Karpas-422 (cell line): ENCODE measurements around the gene FLAD1. TPM values are rescaled to one million over a fixed set of nuclear protein-coding genes. Genes with fewer than 3 reads are reported as not detected.

Experiments used
- DNase-seq: peaks from one replicate; pipeline ENCODE4 v3.0.0-alpha.2; 2015
- H2AFZ ChIP-seq: fragments of 200-600 bp; sonication (generic); 2 replicates; pipeline ENCODE4 v1.6.1; 2014; ENCODE audit warnings: antibody characterized with exemption, low read length, mixed read lengths
- H3K27ac ChIP-seq: fragments of 200-600 bp; sonication (generic); 2 replicates; pipeline ENCODE4 v1.5.1; 2014; ENCODE audit warnings: mild to moderate bottlenecking, low read length, moderate library complexity
- H3K27me3 ChIP-seq: fragments of 200-600 bp; sonication (generic); 2 replicates; pipeline ENCODE4 v1.6.1; 2014; ENCODE audit warnings: low read length, mixed read lengths
- H3K36me3 ChIP-seq: fragments of 200-600 bp; sonication (generic); 2 replicates; pipeline ENCODE4 v1.6.1; 2014; ENCODE audit warnings: low read length, mixed read lengths; ENCODE audit not compliant: insufficient read depth
- H3K4me1 ChIP-seq: fragments of 200-600 bp; sonication (generic); 2 replicates; pipeline ENCODE4 v1.6.1; 2014; ENCODE audit warnings: mild to moderate bottlenecking, low read length, mixed read lengths
- H3K4me2 ChIP-seq: fragments of 200-600 bp; sonication (generic); 2 replicates; pipeline ENCODE4 v1.6.1; 2014; ENCODE audit warnings: low read length, low read depth, mild to moderate bottlenecking; ENCODE audit not compliant: poor library complexity, severe bottlenecking
- H3K4me3 ChIP-seq: fragments of 200-600 bp; sonication (generic); 2 replicates; pipeline ENCODE4 v1.5.1; 2014; ENCODE audit warnings: mild to moderate bottlenecking, antibody characterized with exemption, low read length, mixed read lengths
- H3K79me2 ChIP-seq: fragments of 200-600 bp; sonication (generic); 2 replicates; pipeline ENCODE4 v1.6.1; 2014; ENCODE audit warnings: mild to moderate bottlenecking, low read length, mixed read lengths
- H3K9ac ChIP-seq: fragments of 200-600 bp; sonication (generic); 2 replicates; pipeline ENCODE4 v1.6.0; 2014; ENCODE audit warnings: low read length
- H3K9me2 ChIP-seq: fragments of 200-600 bp; sonication (generic), shearing (Covaris generic); replicated peaks from 2 replicates; pipeline ENCODE4 v1.6.0; 2014; ENCODE audit warnings: mild to moderate bottlenecking, low read length, moderate library complexity; ENCODE audit not compliant: insufficient read depth
- H3K9me3 ChIP-seq: fragments of 300-700, 200-600 bp; sonication (generic); 2 replicates; pipeline ENCODE4 v1.6.1; 2014; ENCODE audit warnings: low read length, mixed read lengths
- H4K20me1 ChIP-seq: fragments of 200-600 bp; sonication (generic); 2 replicates; pipeline ENCODE4 v1.6.1; 2014; ENCODE audit warnings: mild to moderate bottlenecking, antibody characterized with exemption, low read length, low read depth; ENCODE audit not compliant: insufficient read depth
- total RNA-seq: library from RNA; depleted of rRNA; stranded (reverse); fragments of >200 nt; shearing (Covaris generic); gene quantifications from 2 replicates; pipeline ENCODE4 v1.2.3, GENCODE V29; 2014; ENCODE audit warnings: low replicate concordance

Gene FLAD1
- total RNA-seq, 1 experiment from 2014 or later: 48.7 TPM

DNA sequence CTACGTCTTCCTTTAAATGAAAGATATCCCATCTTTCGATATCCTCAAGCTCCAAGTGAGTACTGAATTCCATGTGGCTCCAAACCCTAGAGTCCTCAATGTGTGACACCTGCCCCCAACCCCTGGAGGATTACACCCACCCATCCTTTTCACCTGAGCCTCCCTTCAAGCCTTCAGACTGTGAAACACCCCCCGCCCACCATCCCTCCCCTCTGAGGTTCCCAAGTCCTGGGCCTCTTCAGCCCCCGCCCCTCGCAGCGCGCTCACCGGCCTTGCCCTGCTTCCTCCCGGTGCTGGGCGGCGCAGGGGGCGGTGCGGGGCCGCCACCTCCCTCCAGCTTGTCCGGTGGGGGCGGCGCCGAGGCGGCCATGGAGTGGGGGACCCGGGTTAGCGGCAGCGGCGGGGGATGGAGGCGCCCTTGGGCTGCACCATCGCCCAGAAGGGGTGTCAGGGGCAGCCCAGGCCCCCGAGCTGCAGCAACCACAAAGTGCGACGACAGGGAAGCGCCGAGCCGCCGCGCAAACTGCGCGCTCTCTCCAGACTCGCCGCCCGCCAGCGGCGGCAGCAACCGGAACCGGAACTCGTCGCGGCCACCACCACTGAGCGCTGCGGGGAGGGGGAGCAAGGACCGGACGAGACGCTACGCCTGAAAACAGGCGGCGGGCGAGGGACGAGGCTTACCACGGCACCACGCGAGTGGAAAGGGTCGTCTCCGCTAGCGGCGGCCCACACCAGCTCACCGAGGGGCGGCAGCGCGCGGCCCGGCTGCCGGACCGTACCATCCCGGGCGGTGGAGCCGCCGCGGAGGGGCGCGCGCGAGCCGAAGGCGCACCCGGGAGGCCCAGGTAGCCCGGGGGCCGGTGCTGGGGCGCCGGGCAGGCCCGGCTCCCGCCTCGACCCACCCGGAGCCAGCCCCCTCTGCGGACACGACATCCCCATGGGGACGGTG lies 21.7 kb upstream of the FLAD1 start, which contains the start of gene PYGO2:
PYGO2 (minus strand) TSS at position 576 of the 949 bp plus-strand sequence; CDS start at position 370, 206 bp downstream.
- peaks cover 8% of the 10 kb centered on the region; the same call in 1 of the 2 replicates for H3K36me3 ChIP-seq
- peak; percentile 92 for DNase-seq

DNA sequence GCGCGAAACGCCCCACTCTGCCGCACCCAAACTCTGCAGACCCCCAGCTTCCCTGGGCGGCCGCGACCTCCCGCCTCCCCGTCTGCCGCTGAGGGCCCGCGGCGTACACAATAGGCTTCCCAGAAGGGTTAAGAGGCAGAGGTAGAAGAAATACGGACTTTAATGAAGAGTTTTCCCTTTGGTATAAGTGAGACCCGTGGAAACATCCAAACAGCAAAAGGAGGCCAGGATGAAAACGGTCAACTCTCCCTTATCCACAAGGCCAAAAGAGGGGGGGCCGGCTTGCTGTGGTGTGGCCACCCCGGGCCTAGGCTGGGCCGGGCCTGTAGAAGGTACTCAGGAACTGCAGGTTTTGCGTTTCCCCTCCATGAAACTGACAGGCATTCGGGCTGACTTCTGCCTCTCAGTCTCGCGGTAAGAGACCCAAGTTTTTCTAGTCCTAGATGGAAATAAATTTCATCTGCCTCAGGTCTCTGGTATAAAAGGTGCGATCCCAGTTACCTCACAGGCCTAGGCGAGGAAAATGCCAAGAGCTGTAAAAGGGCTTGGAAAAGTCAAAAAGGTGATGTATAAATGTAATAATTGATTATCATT lies 20.9 kb upstream of the FLAD1 start:
- no peaks in the 10 kb centered on the region for H3K27me3 ChIP-seq
- peaks cover 23% of the 10 kb centered on the region for H3K4me1 ChIP-seq
- H3K9me3 ChIP-seq: no peaks in the 10 kb centered on the region
- peaks cover 32% of the 10 kb centered on the region for H3K79me2 ChIP-seq
- no peaks in the 10 kb centered on the region for H3K9me2 ChIP-seq
- H3K9ac ChIP-seq: peak overlapping the region; percentile 98
- peak; percentile 82 for DNase-seq
- peaks cover 8% of the 10 kb centered on the region; the same call in 1 of the 2 replicates for H3K36me3 ChIP-seq
- H4K20me1 ChIP-seq: no peaks in the 10 kb centered on the region
- no peak overlapping the region for H2AFZ ChIP-seq
- H3K4me3 ChIP-seq: peak overlapping the region; percentile 93
- H3K4me2 ChIP-seq: peak overlapping the region; percentile 89
- H3K27ac ChIP-seq: peak overlapping the region; percentile 87

More for the DNA sequence above, 21.7 kb upstream of the FLAD1 start, which contains the start of gene PYGO2:
- Histone ChIP-seq H3K27ac (peak within 1 kb of the TSS; percentile 87), H3K4me3 (peak within 1 kb of the TSS; percentile 93), H3K9ac (peak within 1 kb of the TSS; percentile 98), H3K9me3 (no peaks in the 10 kb centered on the region), H3K9me2 (no peaks in the 10 kb centered on the region), H3K4me1 (peaks cover 29% of the 10 kb centered on the region), H2AFZ (no peak within 1 kb of the TSS), H3K4me2 (peak within 1 kb of the TSS; percentile 89), H4K20me1 (no peaks in the 10 kb centered on the region), H3K27me3 (no peaks in the 10 kb centered on the region), H3K79me2 (peaks cover 32% of the 10 kb centered on the region)

DNA sequence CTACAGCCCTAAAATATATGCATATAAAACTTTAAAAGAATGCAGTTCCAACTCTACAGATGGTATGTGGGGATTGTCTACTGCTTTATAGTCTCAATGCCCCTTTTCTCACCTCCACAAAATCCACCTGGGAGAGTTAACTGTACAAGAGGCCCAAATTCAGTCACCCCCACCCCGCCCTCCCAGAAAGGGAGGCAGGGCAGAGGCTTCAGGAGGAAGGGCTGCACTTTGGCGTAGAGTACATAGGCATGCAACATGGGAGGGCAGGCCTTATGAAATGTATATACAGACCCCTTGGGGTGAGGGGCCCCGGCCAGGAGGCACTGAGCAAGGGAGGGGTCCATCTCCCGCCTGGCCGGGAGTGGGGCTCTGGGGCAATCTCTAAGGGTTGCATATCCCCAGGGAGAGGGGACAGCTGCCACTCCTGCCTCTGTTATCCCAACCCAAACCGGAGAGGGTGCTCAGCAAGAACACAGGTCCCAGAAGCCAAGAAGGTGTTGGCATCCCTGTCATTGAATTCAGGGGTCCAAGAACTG lies 20.3 kb upstream of the FLAD1 start:
- Histone ChIP-seq H3K9me2 (no peaks in the 10 kb centered on the region), H3K4me2 (peak overlapping the region; percentile 89), H2AFZ (no peak overlapping the region), H3K4me3 (peak overlapping the region; percentile 93), H3K4me1 (peaks cover 23% of the 10 kb centered on the region), H3K79me2 (peaks cover 32% of the 10 kb centered on the region), H3K36me3 (peaks cover 13% of the 10 kb centered on the region; the same call in 1 of the 2 replicates), H3K9me3 (no peaks in the 10 kb centered on the region), H3K27me3 (no peaks in the 10 kb centered on the region), H4K20me1 (no peaks in the 10 kb centered on the region), H3K9ac (peak overlapping the region; percentile 98), H3K27ac (peak overlapping the region; percentile 87)
- peak; percentile 59 for DNase-seq

DNA sequence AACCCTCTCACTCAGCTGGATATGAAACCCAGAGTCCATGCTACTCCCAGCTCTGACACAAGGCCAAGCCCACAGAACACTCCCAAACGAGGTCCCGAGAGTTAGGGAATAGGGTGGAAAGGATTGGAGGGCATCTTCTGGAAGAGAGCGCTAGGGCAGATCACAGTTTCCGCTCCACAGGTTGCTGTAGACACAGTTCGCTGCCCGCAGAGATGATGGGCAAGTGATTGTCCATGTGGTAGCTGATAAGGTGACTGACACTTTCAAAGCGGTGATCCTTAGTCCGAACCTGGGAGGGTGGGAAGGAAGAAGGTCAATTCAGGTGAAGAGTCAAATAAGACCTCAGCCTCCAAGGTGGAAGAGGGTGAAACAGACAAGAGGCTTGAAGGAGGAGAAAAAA lies 19.5 kb upstream of the FLAD1 start:
- DNase-seq: no peak
- Histone ChIP-seq H2AFZ (no peak overlapping the region), H3K27ac (no peak overlapping the region), H3K9ac (peak overlapping the region; percentile 98), H3K27me3 (no peaks in the 10 kb centered on the region), H3K9me3 (no peaks in the 10 kb centered on the region), H4K20me1 (no peaks in the 10 kb centered on the region), H3K9me2 (no peaks in the 10 kb centered on the region), H3K4me3 (peak overlapping the region; percentile 93), H3K79me2 (peaks cover 32% of the 10 kb centered on the region), H3K4me1 (peaks cover 23% of the 10 kb centered on the region), H3K4me2 (peak overlapping the region; percentile 89), H3K36me3 (peaks cover 13% of the 10 kb centered on the region; the same call in 1 of the 2 replicates)

DNA sequence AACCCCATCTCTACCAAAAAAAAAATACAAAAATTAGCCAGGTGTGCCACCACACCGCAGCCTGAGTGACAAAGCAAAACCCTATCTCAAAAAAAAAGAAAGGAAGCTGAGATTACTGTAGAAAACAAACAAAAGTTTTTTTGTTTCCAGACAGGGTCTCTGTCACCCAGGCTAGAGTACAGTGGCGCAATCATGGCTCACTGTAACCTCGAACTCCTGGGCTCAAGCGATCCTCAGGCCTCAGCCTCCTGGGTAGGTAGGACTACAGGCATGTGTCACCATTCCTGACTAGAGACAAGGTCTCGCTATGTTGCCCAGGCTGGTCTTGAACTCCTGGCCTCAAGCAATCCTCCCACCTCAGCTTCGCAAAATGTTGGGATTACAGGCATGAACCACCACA lies 18.8 kb upstream of the FLAD1 start:
- Histone ChIP-seq H4K20me1 (no peaks in the 10 kb centered on the region), H3K4me2 (no peak overlapping the region), H3K27me3 (no peaks in the 10 kb centered on the region), H3K27ac (no peak overlapping the region), H3K4me3 (no peak overlapping the region), H3K9ac (no peak overlapping the region), H3K9me2 (no peaks in the 10 kb centered on the region), H3K4me1 (peaks cover 28% of the 10 kb centered on the region), H3K79me2 (peaks cover 36% of the 10 kb centered on the region), H3K9me3 (no peaks in the 10 kb centered on the region), H3K36me3 (peaks cover 13% of the 10 kb centered on the region; the same call in 1 of the 2 replicates), H2AFZ (no peak overlapping the region)
- no peak for DNase-seq

DNA sequence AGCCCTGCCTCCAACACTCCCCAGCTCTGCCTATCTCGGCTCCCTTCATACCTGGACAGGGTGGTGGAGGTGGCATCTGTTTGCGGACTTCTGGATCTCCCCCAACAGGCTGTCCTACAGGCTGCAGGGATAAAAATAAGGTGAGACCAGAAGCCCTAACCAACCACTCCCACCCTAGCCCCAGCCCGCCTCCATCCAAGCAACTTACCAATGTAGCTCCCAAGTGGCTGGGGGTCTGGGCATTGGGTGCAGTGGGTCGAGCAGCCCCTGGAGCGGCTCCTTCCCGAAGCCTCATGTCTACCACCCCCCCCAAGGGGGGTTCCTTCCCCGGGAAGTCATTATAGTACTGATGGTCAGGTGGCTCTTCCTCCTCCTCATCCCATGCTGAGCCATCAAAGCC lies 17.0 kb upstream of the FLAD1 start:
- Histone ChIP-seq H3K27ac (no peak overlapping the region), H3K4me1 (peaks cover 36% of the 10 kb centered on the region), H3K4me3 (no peak overlapping the region), H3K9me2 (no peaks in the 10 kb centered on the region), H2AFZ (no peak overlapping the region), H3K79me2 (peaks cover 42% of the 10 kb centered on the region), H3K36me3 (peaks cover 13% of the 10 kb centered on the region; the same call in 1 of the 2 replicates), H3K9me3 (no peaks in the 10 kb centered on the region), H3K4me2 (no peak overlapping the region), H3K9ac (no peak overlapping the region), H4K20me1 (no peaks in the 10 kb centered on the region), H3K27me3 (no peaks in the 10 kb centered on the region)
- no peak for DNase-seq

DNA sequence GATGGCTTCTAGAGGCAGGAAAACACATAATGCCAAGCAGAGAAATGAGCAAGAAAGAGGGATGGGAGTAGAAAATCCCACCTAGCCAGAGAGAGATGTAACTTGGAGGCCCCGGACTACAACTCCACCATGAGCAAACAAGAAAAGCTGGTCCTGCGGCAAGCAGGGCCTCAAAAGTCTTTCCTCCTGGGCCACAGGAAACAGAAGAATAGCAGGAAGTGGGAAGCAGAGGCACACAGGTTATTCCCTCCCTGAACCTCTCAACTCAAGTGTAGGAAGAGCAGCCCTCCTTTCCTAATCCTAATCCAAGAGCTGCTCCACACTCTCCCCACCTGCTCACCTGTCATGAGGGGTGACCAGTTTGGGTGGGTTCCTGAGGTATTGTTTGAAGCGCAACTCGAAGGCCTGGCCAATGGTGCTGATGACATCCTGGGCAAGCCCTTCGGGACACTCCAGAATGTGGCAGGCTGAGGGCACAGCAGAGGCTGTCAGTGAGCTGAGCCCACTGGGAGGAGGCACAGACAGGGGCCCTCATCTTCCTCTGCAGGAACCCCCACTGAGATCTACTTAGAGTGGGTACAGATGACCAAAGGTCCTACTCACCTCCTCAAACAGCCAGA lies 15.7 kb upstream of the FLAD1 start:
- Histone ChIP-seq H3K4me1 (peaks cover 41% of the 10 kb centered on the region), H3K9ac (no peak overlapping the region), H3K27ac (no peak overlapping the region), H3K27me3 (no peaks in the 10 kb centered on the region), H3K4me3 (no peak overlapping the region), H2AFZ (no peak overlapping the region), H3K4me2 (no peak overlapping the region), H4K20me1 (no peaks in the 10 kb centered on the region), H3K79me2 (peaks cover 43% of the 10 kb centered on the region), H3K9me2 (no peaks in the 10 kb centered on the region), H3K36me3 (peaks cover 13% of the 10 kb centered on the region; the same call in 1 of the 2 replicates), H3K9me3 (no peaks in the 10 kb centered on the region)
- no peak for DNase-seq
